Psoas muscle (tissue), 8 donors: ENCODE results near the gene TRMU. TPM values are rescaled to one million over a fixed set of nuclear protein-coding genes. Genes with fewer than 3 reads are reported as not detected.

Experiments used
- ATAC-seq, 4 donors: fragments of 200-7000 bp; cut with Tn5 transposase; one replicate each; pipeline ENCODE4 v1.9.1; 2020; ENCODE audit warnings: moderate library complexity in 3 of 4, mild to moderate bottlenecking in 2 of 4
- DNase-seq, 2 donors: peaks; one replicate each; pipeline ENCODE4 v3.0.0-alpha.2; 2020
- H3K27ac ChIP-seq: fragments of 200-600 bp; one replicate; pipeline ENCODE4 v1.8.0; 2022
- H3K27me3 ChIP-seq, 3 donors: fragments of 200-600 bp in 1 of 3; one replicate each; pipeline versions ENCODE4 v1.6.1 to v1.8.0; 2013 to 2022; ENCODE audit warnings: low read length in 2 of 3, mild to moderate bottlenecking in 2 of 3, moderate library complexity in 1 of 3; ENCODE audit not compliant: insufficient read depth in 3 of 3
- H3K36me3 ChIP-seq, 2 donors: fragments of 200-600 bp in 1 of 2; one replicate each; pipeline versions ENCODE4 v1.6.1 to v1.8.0; 2013 to 2022; ENCODE audit warnings: low read depth in 1 of 2, mild to moderate bottlenecking in 1 of 2, moderate library complexity in 1 of 2; ENCODE audit not compliant: insufficient read depth in 1 of 2
- H3K4me1 ChIP-seq: fragments of 200-600 bp; one replicate; pipeline ENCODE4 v1.8.0; 2022
- H3K4me3 ChIP-seq: fragments of 200-600 bp; one replicate; pipeline ENCODE4 v1.8.0; 2022; ENCODE audit warnings: mild to moderate bottlenecking
- H3K9me3 ChIP-seq: fragments of 200-600 bp; one replicate; pipeline ENCODE4 v1.8.0; 2022
- WGBS, 3 donors: extraction: QIAGEN DNeasy Blood & Tissue Kit; methylation state at CpG; one replicate each; pipeline versions ENCODE4 v1.1.6 to v1.1.7; 2013; 5-methylcytosine and 5-hydroxymethylcytosine counted together
- intact Hi-C, 2 donors: fragments of 100-400 bp; cut with DNase I; formaldehyde crosslinking; loops; one replicate each; pipeline versions ENCODE4 v1.11.0 to v1.14.2; 2022
- polyA plus RNA-seq, 3 donors: library from polyadenylated mRNA; stranded (reverse); fragments of 200-250 nt; gene quantifications; one replicate each; pipeline ENCODE4 v1.2.3, GENCODE V29; 2013
- total RNA-seq, 4 donors: library from RNA; stranded (reverse); fragmentation: NEBNext Ultra II Directional in 2 of 4; extraction: Animal tissue kit (Norgen Biotek cat#: 25700) in 2 of 4; gene quantifications; one replicate each; pipeline versions ENCODE4 v1.2.1 to v1.2.4, GENCODE V29; 2021 to 2023
- TF ChIP-seq, protein P1 (sequence below): fragments of 200-600 bp; IDR thresholded peaks from one replicate; pipeline ENCODE4 v1.8.0; 2022; ENCODE audit warnings: antibody characterized with exemption
- donor health status: healthy with polysubstance abuse.
- donor health status: DM: no; HTN: no; CAD: no; lungs with moderate emphysema.
- donor health status: Bipolar disorder and iron deficiency.
- donor health status: healthy.
- donor health status: DM: yes; HTN: yes; CAD: no.
- donor health status: DM: no; HTN: no; CAD: no.
- donor health status: DM: no; HTN: no; CAD: no.
- donor health status: DM: yes; HTN: yes; CAD: no.

The TRMU gene
- total and polyA plus RNA-seq, 7 donors = 9.6 to 37.1 (median 17.4) TPM

DNA sequence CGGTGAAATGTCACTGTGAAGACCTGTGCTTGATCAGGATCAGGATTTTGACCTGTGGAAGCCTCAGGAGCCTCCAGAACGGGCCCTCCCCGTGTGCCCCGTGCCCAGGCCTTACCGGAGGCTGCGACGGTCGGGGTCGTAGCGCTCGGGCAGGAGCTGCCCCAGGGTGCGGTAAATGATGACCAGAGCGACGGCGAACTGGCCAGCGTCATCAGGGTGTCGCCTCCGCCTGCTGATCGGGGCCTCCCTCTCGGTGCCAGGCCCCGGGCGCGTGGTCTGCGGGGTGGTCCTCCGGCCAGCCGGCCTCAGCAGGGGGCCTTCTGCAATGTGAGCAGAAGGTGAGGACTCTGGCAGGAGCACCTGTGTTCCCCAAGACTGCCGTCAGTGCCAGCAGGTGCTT is 46.2 kb downstream of the TRMU start:
- no peaks in the 10 kb centered on the region for H3K36me3 ChIP-seq
- H3K27ac ChIP-seq = no peak overlapping the region
- intact Hi-C loops = no loop called here
- 95 to 96% (median 95%) methylated on average over 27 of the region's 27 CpGs for WGBS, 3 donors
- H3K27me3 ChIP-seq = peaks cover 0 to 6% (median 0%) of the 10 kb centered on the region in 3 donors
- H3K4me1 ChIP-seq = no peaks in the 10 kb centered on the region
- no peak overlapping the region for H3K4me3 ChIP-seq
- TF ChIP-seq, protein P1, sequence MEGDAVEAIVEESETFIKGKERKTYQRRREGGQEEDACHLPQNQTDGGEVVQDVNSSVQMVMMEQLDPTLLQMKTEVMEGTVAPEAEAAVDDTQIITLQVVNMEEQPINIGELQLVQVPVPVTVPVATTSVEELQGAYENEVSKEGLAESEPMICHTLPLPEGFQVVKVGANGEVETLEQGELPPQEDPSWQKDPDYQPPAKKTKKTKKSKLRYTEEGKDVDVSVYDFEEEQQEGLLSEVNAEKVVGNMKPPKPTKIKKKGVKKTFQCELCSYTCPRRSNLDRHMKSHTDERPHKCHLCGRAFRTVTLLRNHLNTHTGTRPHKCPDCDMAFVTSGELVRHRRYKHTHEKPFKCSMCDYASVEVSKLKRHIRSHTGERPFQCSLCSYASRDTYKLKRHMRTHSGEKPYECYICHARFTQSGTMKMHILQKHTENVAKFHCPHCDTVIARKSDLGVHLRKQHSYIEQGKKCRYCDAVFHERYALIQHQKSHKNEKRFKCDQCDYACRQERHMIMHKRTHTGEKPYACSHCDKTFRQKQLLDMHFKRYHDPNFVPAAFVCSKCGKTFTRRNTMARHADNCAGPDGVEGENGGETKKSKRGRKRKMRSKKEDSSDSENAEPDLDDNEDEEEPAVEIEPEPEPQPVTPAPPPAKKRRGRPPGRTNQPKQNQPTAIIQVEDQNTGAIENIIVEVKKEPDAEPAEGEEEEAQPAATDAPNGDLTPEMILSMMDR = no peak
- ATAC-seq (no peak), DNase-seq (no peak)
- no peaks in the 10 kb centered on the region for H3K9me3 ChIP-seq

DNA sequence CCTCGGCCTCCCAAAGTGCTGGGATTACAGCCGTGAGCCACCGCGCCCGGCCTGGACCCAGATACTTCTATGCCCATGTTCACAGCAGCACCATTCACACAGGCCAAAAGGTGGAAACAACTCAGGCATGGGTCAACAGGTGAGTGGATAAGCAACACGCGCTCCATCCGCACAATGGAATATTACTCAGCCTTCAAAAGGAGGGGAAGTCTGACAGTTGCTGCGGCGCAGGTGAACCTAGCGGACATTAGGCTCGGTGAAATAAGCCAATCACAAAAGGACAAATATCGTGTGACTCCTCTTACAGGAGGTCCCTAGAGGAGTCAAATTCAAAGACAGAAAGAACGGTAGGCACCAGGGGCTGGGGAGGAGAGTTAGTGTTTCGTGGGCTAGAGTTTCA is 47.0 kb downstream of the TRMU start:
- H3K9me3 ChIP-seq = no peaks in the 10 kb centered on the region
- H3K4me3 ChIP-seq = no peak overlapping the region
- TF ChIP-seq, protein P1 = no peak
- intact Hi-C loops = no loop called here
- H3K27ac ChIP-seq = no peak overlapping the region
- H3K27me3 ChIP-seq = peaks cover 0 to 6% (median 0%) of the 10 kb centered on the region in 3 donors
- H3K4me1 ChIP-seq = no peaks in the 10 kb centered on the region
- DNase-seq = no peak
- H3K36me3 ChIP-seq = no peaks in the 10 kb centered on the region
- no peak for ATAC-seq
- 87 to 94% (median 91%) methylated on average over 15 of the region's 15 CpGs for WGBS, 3 donors

DNA sequence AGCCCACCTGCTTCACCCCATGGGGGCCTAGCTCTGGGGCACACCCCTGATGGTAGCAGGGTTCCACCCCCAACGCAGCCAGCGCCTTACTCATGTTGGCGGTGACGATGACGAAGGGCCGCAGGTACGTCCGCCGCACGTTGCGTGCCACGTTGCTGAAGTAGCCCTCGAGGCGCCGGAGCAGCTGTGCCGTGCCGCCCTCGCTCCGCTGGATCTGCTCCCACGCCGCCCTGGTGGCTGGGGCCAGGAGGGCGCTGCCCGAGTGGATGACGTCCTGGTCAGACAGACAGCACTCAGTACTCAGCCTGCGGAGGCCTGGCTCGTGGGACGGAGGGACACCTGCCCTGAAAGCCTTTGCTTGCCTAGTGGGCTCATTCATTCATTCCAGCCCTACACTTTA is 50.8 kb downstream of the TRMU start:
- WGBS, 3 donors = 90 to 94% (median 90%) methylated on average over 24 to 27 of the region's 27 CpGs

DNA sequence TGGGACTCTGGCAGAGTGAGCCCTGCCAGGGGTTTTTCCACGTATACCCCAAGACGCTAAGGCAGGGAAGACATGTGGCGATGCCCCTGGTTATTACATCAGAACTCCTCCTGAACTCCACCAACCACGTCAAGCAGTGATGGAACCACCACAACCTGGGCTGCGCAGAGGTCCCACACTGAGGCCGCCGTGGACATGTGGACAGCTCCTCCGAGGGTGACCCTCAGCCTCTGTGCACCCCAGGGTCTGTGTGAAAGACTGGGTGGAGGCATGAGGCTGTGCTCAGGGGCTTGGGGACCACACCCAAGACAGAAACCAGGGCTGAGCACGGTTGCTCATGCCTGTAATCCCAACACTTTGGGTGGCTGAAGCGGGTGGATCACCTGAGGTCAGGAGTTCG is 52.2 kb downstream of the TRMU start:
- Histone ChIP-seq H3K9me3 (no peaks in the 10 kb centered on the region), H3K4me1 (no peaks in the 10 kb centered on the region), H3K27me3 (no peaks in the 10 kb centered on the region), H3K4me3 (no peak overlapping the region), H3K36me3 (no peaks in the 10 kb centered on the region), H3K27ac (no peak overlapping the region)
- 89 to 93% (median 90%) methylated on average over 11 of the region's 11 CpGs for WGBS, 3 donors
- intact Hi-C loops = no loop called here
- no peak for DNase-seq
- no peak for ATAC-seq
- TF ChIP-seq, protein P1 = no peak

More for the DNA sequence above, 50.8 kb downstream of the TRMU start:
- Histone ChIP-seq H3K4me1 (no peaks in the 10 kb centered on the region), H3K36me3 (no peaks in the 10 kb centered on the region), H3K4me3 (no peak overlapping the region), H3K27me3 (no peaks in the 10 kb centered on the region), H3K9me3 (no peaks in the 10 kb centered on the region), H3K27ac (no peak overlapping the region)
- DNase-seq (no peak), ATAC-seq (no peak)
- intact Hi-C loops = no loop called here
- TF ChIP-seq, protein P1 = no peak

DNA sequence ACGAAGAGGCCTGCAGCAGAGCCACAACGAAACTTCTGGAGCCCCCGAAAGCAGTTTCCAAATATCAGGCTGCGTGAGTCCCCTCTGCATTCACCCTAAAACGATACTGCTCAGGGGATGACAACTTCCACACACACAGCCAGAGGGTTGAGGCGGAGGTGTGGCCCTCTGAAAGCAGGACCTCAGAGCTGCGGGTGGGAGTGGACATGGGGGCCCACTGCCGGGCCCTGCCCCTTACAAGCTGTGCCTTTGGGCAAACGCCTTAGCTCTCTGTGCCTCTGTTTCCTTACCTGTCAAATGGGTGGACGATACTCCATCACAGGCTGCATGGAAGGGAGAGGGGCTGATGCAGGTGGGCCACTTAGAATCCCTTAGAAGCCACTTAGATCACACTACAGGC is 53.1 kb downstream of the TRMU start:
- WGBS, 3 donors = 90 to 95% (median 94%) methylated on average over 10 of the region's 10 CpGs
- ATAC-seq (no peak), DNase-seq (no peak)
- Histone ChIP-seq H3K9me3 (no peaks in the 10 kb centered on the region), H3K27ac (no peak overlapping the region), H3K27me3 (no peaks in the 10 kb centered on the region), H3K4me3 (no peak overlapping the region), H3K4me1 (no peaks in the 10 kb centered on the region), H3K36me3 (no peaks in the 10 kb centered on the region)
- intact Hi-C loops = no loop called here
- TF ChIP-seq, protein P1 = no peak
